Mucosa of stomach (tissue), 1 donor: Measurements from ENCODE around the gene RASSF5.

Experiments
- H3K27me3 ChIP-seq: one replicate; pipeline ENCODE4 v1.7.0; 2013; ENCODE audit warnings: mild to moderate bottlenecking, low read length; ENCODE audit not compliant: control insufficient read depth, insufficient read depth
- H3K36me3 ChIP-seq: one replicate; pipeline ENCODE4 v1.7.0; 2013; ENCODE audit warnings: low read length; ENCODE audit not compliant: control insufficient read depth, insufficient read depth
- H3K4me1 ChIP-seq: one replicate; pipeline ENCODE4 v1.7.0; 2013; ENCODE audit warnings: mild to moderate bottlenecking, low read length; ENCODE audit not compliant: control insufficient read depth, insufficient read depth
- H3K4me3 ChIP-seq: one replicate; pipeline ENCODE4 v1.7.0; 2013; ENCODE audit warnings: low read length
- H3K9ac ChIP-seq: one replicate; pipeline ENCODE4 v1.7.0; 2013; ENCODE audit warnings: mild to moderate bottlenecking, low read length, moderate library complexity
- H3K9me3 ChIP-seq: one replicate; pipeline ENCODE4 v1.7.0; 2013; ENCODE audit warnings: mild to moderate bottlenecking, low read length, moderate library complexity; ENCODE audit not compliant: control insufficient read depth
- donor health status: Pancreatic carcinoma.

RASSF5 gene, protein sequence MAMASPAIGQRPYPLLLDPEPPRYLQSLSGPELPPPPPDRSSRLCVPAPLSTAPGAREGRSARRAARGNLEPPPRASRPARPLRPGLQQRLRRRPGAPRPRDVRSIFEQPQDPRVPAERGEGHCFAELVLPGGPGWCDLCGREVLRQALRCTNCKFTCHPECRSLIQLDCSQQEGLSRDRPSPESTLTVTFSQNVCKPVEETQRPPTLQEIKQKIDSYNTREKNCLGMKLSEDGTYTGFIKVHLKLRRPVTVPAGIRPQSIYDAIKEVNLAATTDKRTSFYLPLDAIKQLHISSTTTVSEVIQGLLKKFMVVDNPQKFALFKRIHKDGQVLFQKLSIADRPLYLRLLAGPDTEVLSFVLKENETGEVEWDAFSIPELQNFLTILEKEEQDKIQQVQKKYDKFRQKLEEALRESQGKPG

GRCh38 chr1:206507284-206508129 lies at the start of gene RASSF5:
Gene RASSF5 (plus strand): TSS chr1:206507531. CDS start chr1:206507603, 72 bp downstream.
- H3K4me1 ChIP-seq, result peaks cover 50% of the 10 kb centered on the region
- H3K36me3 ChIP-seq, result no peaks in the 10 kb centered on the region
- no peaks in the 10 kb centered on the region for H3K9me3 ChIP-seq
- H3K4me3 ChIP-seq, result peak within 1 kb of the TSS; percentile 20
- peak within 1 kb of the TSS; percentile 53 for H3K9ac ChIP-seq
- H3K27me3 ChIP-seq, result peaks cover 8% of the 10 kb centered on the region

- Histone ChIP-seq H3K4me3 (no peak overlapping the region), H3K9me3 (no peaks in the 10 kb centered on the region), H3K4me1 (peaks cover 20% of the 10 kb centered on the region), H3K36me3 (no peaks in the 10 kb centered on the region), H3K9ac (no peak overlapping the region), H3K27me3 (no peaks in the 10 kb centered on the region)
Observed at GRCh38 chr1:206459703-206460102, 47.6 kb upstream of the RASSF5 start.

DNA sequence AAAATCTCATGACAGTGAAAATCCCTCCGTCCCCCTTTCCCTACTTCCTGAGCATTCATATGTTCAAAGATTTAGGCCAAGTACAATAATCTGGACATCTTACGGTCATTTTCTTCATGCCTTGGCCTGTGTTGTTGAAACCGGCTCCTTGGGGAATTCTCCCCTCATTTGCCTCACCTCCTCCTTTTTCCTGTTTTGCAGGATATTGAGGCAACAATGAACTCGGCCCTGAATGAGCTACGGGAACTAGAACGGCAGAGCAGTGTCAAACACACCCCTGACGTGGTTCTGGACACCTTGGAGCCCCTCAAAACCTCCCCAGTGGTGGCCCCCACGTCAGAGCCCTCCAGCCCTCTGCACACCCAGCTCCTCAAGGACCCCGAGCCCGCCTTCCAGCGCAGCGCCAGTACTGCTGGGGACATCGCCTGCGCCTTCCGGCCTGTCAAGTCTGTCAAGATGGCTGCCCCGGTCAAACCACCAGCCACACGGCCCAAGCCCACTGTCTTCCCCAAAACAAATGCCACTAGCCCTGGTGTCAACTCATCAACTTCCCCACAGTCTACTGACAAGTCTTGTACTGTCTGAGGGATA lies 46.4 kb upstream of the RASSF5 start:
- Histone ChIP-seq H3K27me3 (no peaks in the 10 kb centered on the region), H3K9me3 (no peaks in the 10 kb centered on the region), H3K4me3 (no peak overlapping the region), H3K36me3 (no peaks in the 10 kb centered on the region), H3K9ac (no peak overlapping the region), H3K4me1 (peaks cover 16% of the 10 kb centered on the region)

DNA sequence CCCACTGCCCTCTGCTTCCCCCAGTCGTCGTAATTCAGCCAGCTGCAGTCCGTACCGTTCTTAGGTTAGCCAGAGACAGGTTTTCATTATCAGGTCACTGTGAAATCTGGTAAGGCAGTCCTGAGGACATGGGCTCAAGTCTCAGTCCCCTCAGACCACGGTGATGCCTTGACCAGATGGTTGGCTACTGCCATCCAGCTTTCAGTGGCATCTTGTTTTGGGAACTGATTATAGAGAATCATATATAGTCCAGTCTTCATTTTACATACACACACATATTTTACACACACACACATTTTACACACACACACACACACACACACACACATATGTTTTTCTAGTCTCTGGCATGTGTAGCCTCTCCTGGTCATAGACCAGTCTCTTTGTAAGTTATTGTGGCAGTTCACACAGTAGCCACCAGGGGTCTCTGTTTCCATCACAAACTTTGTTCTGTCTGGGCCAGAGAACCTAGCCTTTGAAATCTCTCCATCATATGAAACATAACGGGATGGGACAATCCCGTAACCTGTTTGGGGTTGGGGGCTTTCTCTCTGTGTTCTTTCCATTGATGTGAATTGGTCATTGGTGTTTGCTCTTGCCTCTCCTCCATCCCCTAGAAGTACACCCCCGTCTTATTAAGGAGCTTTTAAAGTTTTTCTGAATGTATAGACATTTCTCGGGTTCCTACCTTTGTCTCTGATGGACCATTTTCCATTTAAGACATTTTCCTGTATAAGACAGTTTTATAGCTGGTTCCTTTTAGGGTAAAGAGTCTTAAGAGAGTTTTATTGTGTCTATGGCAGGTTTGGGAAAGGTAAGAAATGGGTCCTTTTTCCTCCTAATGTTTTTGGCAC lies 45.5 kb upstream of the RASSF5 start:
- H3K9ac ChIP-seq, result no peak overlapping the region
- no peaks in the 10 kb centered on the region for H3K9me3 ChIP-seq
- H3K4me1 ChIP-seq, result peaks cover 16% of the 10 kb centered on the region
- no peak overlapping the region for H3K4me3 ChIP-seq
- no peaks in the 10 kb centered on the region for H3K27me3 ChIP-seq
- H3K36me3 ChIP-seq, result no peaks in the 10 kb centered on the region

DNA sequence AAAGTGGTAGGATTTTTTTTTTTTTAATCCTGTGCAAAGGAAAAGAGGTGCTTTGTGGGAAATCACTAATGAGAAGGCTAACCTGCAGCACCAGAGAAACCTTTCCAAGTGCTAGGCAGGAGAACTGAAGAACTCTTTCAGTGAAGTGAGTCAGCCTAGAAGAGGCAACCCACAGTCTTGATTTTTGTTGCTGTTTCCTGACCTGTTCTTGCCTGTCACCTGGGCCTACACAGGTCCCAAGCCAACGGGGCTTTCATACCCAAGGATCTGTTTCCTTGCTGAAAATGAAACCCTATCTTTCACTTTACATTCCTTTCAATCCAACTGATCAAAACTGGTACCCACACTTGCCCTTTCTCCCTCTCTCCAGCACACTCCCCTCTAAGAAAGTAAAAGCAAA lies 44.2 kb upstream of the RASSF5 start:
- H3K4me3 ChIP-seq, result no peak overlapping the region
- no peaks in the 10 kb centered on the region for H3K9me3 ChIP-seq
- no peak overlapping the region for H3K9ac ChIP-seq
- no peaks in the 10 kb centered on the region for H3K27me3 ChIP-seq
- no peaks in the 10 kb centered on the region for H3K36me3 ChIP-seq
- peaks cover 10% of the 10 kb centered on the region for H3K4me1 ChIP-seq

DNA sequence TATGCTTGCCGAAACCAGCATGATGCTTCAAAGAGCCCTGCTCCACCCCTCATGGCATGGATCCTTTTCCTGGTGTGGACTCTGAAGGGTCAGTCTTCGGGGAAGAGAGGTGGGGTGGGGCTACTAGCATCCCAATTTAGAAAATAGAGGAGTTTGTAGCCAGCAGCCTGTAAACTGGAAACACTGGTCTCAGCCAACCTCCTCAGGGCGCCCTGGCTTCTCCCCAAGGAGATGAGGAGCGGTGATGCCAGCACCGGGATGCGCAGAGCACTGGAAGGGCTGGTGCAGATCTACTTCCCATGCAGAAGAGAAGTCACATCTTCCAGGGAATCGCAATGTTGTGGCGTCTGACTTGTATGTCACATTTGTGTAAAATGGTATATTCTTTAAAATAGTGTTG lies 43.4 kb upstream of the RASSF5 start:
- Histone ChIP-seq H3K9me3 (no peaks in the 10 kb centered on the region), H3K9ac (no peak overlapping the region), H3K36me3 (no peaks in the 10 kb centered on the region), H3K4me3 (no peak overlapping the region), H3K27me3 (no peaks in the 10 kb centered on the region), H3K4me1 (peaks cover 12% of the 10 kb centered on the region)

DNA sequence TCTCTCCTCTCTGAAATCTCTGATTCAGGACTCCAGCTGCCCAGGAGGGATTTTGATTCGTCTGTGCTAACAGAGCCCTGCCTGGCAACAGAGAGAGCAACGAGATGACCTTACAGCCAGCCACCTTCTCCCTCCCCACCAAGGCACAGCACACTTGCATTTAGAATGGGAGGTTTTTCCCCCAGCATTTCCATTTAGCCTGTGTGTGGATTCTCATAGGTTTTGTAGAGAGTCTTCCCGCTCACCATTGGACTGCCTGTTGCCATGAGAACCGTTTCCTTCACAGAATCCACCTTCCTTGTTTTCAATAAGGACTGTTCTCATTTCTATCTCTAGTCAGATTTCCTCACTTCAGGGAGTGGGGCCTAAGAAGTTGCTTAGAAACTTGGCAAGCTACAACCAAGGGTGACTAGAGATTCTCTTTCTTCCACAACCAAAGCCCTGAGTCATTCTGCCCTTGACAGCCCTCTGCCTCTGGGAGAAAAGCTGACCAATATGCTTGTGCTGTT lies 42.8 kb upstream of the RASSF5 start:
- H3K9ac ChIP-seq, result no peak overlapping the region
- H3K27me3 ChIP-seq, result no peaks in the 10 kb centered on the region
- peaks cover 18% of the 10 kb centered on the region for H3K4me1 ChIP-seq
- no peaks in the 10 kb centered on the region for H3K36me3 ChIP-seq
- H3K9me3 ChIP-seq, result no peaks in the 10 kb centered on the region
- H3K4me3 ChIP-seq, result no peak overlapping the region

- Histone ChIP-seq H3K4me1 (peaks cover 29% of the 10 kb centered on the region), H3K27me3 (no peaks in the 10 kb centered on the region), H3K36me3 (no peaks in the 10 kb centered on the region), H3K4me3 (no peak overlapping the region), H3K9ac (no peak overlapping the region), H3K9me3 (no peaks in the 10 kb centered on the region)
Observed at GRCh38 chr1:206465951-206466350, 41.4 kb upstream of the RASSF5 start.

- Histone ChIP-seq H3K9ac (no peak overlapping the region), H3K4me3 (no peak overlapping the region), H3K4me1 (peaks cover 36% of the 10 kb centered on the region), H3K27me3 (no peaks in the 10 kb centered on the region), H3K36me3 (no peaks in the 10 kb centered on the region), H3K9me3 (no peaks in the 10 kb centered on the region)
Observed at GRCh38 chr1:206466840-206467649, 40.3 kb upstream of the RASSF5 start.

GRCh38 chr1:206467915-206468314 lies 39.4 kb upstream of the RASSF5 start:
- Histone ChIP-seq H3K9ac (no peak overlapping the region), H3K9me3 (no peaks in the 10 kb centered on the region), H3K4me3 (no peak overlapping the region), H3K27me3 (no peaks in the 10 kb centered on the region), H3K36me3 (no peaks in the 10 kb centered on the region), H3K4me1 (peaks cover 36% of the 10 kb centered on the region)

GRCh38 chr1:206468571-206468970 lies 38.8 kb upstream of the RASSF5 start:
- Histone ChIP-seq H3K27me3 (no peaks in the 10 kb centered on the region), H3K36me3 (no peaks in the 10 kb centered on the region), H3K4me1 (peaks cover 36% of the 10 kb centered on the region), H3K9me3 (no peaks in the 10 kb centered on the region), H3K4me3 (no peak overlapping the region), H3K9ac (no peak overlapping the region)
